Liver (tissue), 9 donors: ENCODE results near the gene CDC16. TPM values are rescaled to one million over a fixed set of nuclear protein-coding genes. Genes with fewer than 3 reads are reported as not detected.
A peak's percentile ranks its signal among the peaks of the same experiment; 100 is the strongest.

Source experiments
- DNase-seq: peaks from one replicate; pipeline ENCODE4 v3.0.0-alpha.2; 2017; ENCODE audit warnings: low spot score
- H3K27ac ChIP-seq, 2 donors: one replicate each; pipeline ENCODE4 v1.7.0; 2013; ENCODE audit warnings: inconsistent platforms in 2 of 2, low read length in 2 of 2, control low read depth in 1 of 2, low read depth in 1 of 2, mild to moderate bottlenecking in 1 of 2
- H3K27me3 ChIP-seq, 4 donors: one replicate each; pipeline versions ENCODE4 v1.6.1 to v1.7.0; 2013; ENCODE audit warnings: low read length in 3 of 4, inconsistent platforms in 1 of 4, mild to moderate bottlenecking in 1 of 4, moderate library complexity in 1 of 4; ENCODE audit not compliant: control insufficient read depth in 4 of 4, insufficient read depth in 4 of 4
- H3K36me3 ChIP-seq, 4 donors: one replicate each; pipeline versions ENCODE4 v1.6.1 to v1.7.0; 2013; ENCODE audit warnings: low read length in 3 of 4, mild to moderate bottlenecking in 3 of 4, low read depth in 1 of 4, moderate library complexity in 1 of 4; ENCODE audit not compliant: control insufficient read depth in 4 of 4, insufficient read depth in 3 of 4
- H3K4me1 ChIP-seq, 4 donors: one replicate each; pipeline versions ENCODE4 v1.6.1 to v1.7.0; 2013; ENCODE audit warnings: low read length in 3 of 4, mild to moderate bottlenecking in 3 of 4, moderate library complexity in 1 of 4; ENCODE audit not compliant: control insufficient read depth in 4 of 4, insufficient read depth in 4 of 4
- H3K4me3 ChIP-seq, 3 donors: one replicate each; pipeline versions ENCODE4 v1.6.1 to v1.7.0; 2013; ENCODE audit warnings: low read length in 3 of 3, control low read depth in 1 of 3, low read depth in 1 of 3, mild to moderate bottlenecking in 1 of 3
- H3K9ac ChIP-seq, 2 donors: one replicate each; pipeline ENCODE4 v1.7.0; 2013; ENCODE audit warnings: low read length in 2 of 2, mild to moderate bottlenecking in 2 of 2, moderate library complexity in 2 of 2, control low read depth in 1 of 2, low read depth in 1 of 2
- H3K9me3 ChIP-seq, 4 donors: one replicate each; pipeline versions ENCODE4 v1.6.1 to v1.7.0; 2013; ENCODE audit warnings: low read length in 3 of 4; ENCODE audit not compliant: control insufficient read depth in 4 of 4
- EGR1 ChIP-seq, 2 donors: IDR thresholded peaks; 2 replicates each; pipeline ENCODE4 v1.6.1; 2016 to 2018; ENCODE audit warnings: antibody characterized with exemption in 2 of 2, low read depth in 2 of 2
- FOXA1 ChIP-seq: IDR thresholded peaks from 2 replicates; pipeline ENCODE4 v1.6.1; 2016; ENCODE audit warnings: antibody characterized with exemption
- FOXA2 ChIP-seq: IDR thresholded peaks from 2 replicates; pipeline ENCODE4 v1.6.1; 2016; ENCODE audit warnings: antibody characterized with exemption
- NR2F2 ChIP-seq: IDR thresholded peaks from 2 replicates; pipeline ENCODE4 v1.6.1; 2016; ENCODE audit warnings: antibody characterized with exemption
- RXRA ChIP-seq, 2 donors: IDR thresholded peaks; 2 replicates each; pipeline ENCODE4 v1.6.1; 2017 to 2018; ENCODE audit warnings: antibody characterized with exemption in 2 of 2, mild to moderate bottlenecking in 1 of 2
- SP1 ChIP-seq: IDR thresholded peaks from 2 replicates; pipeline ENCODE4 v1.6.1; 2018; ENCODE audit warnings: antibody characterized with exemption, mild to moderate bottlenecking
- TAF1 ChIP-seq: conservative IDR thresholded peaks from 2 replicates; pipeline ENCODE4 v1.6.1; 2016; ENCODE audit warnings: antibody characterized with exemption, mild to moderate bottlenecking
- YY1 ChIP-seq: IDR thresholded peaks from 2 replicates; pipeline ENCODE4 v1.6.1; 2016; ENCODE audit warnings: antibody characterized with exemption, mild to moderate bottlenecking
- WGBS: extraction: QIAGEN DNeasy Blood & Tissue Kit; methylation state at CpG from one replicate; pipeline ENCODE4 v1.1.7; 2013; 5-methylcytosine and 5-hydroxymethylcytosine counted together
- polyA plus RNA-seq, 2 donors: library from polyadenylated mRNA; stranded (reverse) in 1 of 2; unstranded in 1 of 2; fragments of 200-250 nt in 1 of 2; fragments of >200 nt in 1 of 2; fragmentation: Nextera tagmentation in 1 of 2; extraction: Ambion mirVana in 1 of 2; gene quantifications; one replicate each; pipeline versions ENCODE4 v1.2.1 to v1.2.3, GENCODE V29; 2013 to 2015
- total RNA-seq, 2 donors: library from RNA; depleted of rRNA; stranded (reverse); fragments of >200 nt; gene quantifications; one replicate each; pipeline ENCODE4 v1.2.3, GENCODE V29; 2014
- TF ChIP-seq, protein P1 (sequence below): fragments of 150-350 bp; IDR thresholded peaks from 2 replicates; pipeline ENCODE4 v1.5.1; 2017; ENCODE audit warnings: improper control_type of control experiment, low read depth, low read length; ENCODE audit not compliant: missing input control
- TF ChIP-seq, protein P2 (sequence below): IDR thresholded peaks from 2 replicates; pipeline ENCODE4 v1.6.1; 2016; ENCODE audit warnings: antibody characterized with exemption, mild to moderate bottlenecking
- TF ChIP-seq, protein P3 (sequence below): IDR thresholded peaks from 2 replicates; pipeline ENCODE4 v1.6.1; 2016; ENCODE audit warnings: antibody characterized with exemption
- TF ChIP-seq, protein P4 (sequence below): IDR thresholded peaks from 2 replicates; pipeline ENCODE4 v1.6.1; 2016; ENCODE audit warnings: antibody characterized with exemption
- donor health status: healthy.
- donor health status: healthy.
- donor health status: healthy.
- donor health status: healthy.
- donor health status: healthy.

Gene CDC16
- total and polyA plus RNA-seq, 4 donors, result 23.0 to 38.7 (median 30.8) TPM

DNA sequence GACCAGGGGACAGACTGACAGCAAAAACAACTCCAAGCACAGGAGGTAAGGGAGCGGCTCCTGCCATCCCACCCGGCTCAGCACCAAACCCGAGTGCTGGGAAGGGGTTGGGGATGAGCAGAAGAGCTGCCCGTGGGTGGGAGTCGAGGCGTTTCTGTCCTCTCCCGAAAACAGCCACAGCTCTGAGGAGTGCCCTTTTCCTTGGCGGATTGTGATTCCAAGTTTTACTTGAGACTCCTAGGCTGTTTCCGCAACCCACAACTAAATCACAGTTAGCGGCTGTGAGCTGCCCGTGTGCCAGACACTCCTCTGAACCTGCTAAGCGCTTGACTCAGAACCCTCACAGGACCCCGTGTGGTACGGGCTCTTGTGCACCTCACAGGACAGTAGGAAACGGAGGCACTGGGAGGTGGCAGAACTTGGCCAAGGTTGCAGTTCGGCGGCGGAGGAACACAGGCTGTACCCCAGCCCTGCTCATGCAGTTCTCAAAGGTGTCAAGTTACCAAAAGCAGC is 34.2 kb upstream of the CDC16 start:
- no peaks in the 10 kb centered on the region for H3K36me3 ChIP-seq
- H3K27me3 ChIP-seq, result peaks cover 0 to 3% (median 0%) of the 10 kb centered on the region in 4 donors
- no peaks in the 10 kb centered on the region for H3K9me3 ChIP-seq
- no peak overlapping the region for H3K27ac ChIP-seq
- H3K4me3 ChIP-seq, result no peak overlapping the region
- no peaks in the 10 kb centered on the region for H3K4me1 ChIP-seq
- TF ChIP-seq, protein P1, sequence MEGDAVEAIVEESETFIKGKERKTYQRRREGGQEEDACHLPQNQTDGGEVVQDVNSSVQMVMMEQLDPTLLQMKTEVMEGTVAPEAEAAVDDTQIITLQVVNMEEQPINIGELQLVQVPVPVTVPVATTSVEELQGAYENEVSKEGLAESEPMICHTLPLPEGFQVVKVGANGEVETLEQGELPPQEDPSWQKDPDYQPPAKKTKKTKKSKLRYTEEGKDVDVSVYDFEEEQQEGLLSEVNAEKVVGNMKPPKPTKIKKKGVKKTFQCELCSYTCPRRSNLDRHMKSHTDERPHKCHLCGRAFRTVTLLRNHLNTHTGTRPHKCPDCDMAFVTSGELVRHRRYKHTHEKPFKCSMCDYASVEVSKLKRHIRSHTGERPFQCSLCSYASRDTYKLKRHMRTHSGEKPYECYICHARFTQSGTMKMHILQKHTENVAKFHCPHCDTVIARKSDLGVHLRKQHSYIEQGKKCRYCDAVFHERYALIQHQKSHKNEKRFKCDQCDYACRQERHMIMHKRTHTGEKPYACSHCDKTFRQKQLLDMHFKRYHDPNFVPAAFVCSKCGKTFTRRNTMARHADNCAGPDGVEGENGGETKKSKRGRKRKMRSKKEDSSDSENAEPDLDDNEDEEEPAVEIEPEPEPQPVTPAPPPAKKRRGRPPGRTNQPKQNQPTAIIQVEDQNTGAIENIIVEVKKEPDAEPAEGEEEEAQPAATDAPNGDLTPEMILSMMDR, result no peak
- TF ChIP-seq YY1, result no peak
- TF ChIP-seq FOXA1, result no peak
- TF ChIP-seq, protein P2, sequence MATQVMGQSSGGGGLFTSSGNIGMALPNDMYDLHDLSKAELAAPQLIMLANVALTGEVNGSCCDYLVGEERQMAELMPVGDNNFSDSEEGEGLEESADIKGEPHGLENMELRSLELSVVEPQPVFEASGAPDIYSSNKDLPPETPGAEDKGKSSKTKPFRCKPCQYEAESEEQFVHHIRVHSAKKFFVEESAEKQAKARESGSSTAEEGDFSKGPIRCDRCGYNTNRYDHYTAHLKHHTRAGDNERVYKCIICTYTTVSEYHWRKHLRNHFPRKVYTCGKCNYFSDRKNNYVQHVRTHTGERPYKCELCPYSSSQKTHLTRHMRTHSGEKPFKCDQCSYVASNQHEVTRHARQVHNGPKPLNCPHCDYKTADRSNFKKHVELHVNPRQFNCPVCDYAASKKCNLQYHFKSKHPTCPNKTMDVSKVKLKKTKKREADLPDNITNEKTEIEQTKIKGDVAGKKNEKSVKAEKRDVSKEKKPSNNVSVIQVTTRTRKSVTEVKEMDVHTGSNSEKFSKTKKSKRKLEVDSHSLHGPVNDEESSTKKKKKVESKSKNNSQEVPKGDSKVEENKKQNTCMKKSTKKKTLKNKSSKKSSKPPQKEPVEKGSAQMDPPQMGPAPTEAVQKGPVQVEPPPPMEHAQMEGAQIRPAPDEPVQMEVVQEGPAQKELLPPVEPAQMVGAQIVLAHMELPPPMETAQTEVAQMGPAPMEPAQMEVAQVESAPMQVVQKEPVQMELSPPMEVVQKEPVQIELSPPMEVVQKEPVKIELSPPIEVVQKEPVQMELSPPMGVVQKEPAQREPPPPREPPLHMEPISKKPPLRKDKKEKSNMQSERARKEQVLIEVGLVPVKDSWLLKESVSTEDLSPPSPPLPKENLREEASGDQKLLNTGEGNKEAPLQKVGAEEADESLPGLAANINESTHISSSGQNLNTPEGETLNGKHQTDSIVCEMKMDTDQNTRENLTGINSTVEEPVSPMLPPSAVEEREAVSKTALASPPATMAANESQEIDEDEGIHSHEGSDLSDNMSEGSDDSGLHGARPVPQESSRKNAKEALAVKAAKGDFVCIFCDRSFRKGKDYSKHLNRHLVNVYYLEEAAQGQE, result no peak
- DNase-seq, result no peak
- 54% methylated on average over 18 of the region's 18 CpGs for WGBS
- H3K9ac ChIP-seq, result no peak overlapping the region

DNA sequence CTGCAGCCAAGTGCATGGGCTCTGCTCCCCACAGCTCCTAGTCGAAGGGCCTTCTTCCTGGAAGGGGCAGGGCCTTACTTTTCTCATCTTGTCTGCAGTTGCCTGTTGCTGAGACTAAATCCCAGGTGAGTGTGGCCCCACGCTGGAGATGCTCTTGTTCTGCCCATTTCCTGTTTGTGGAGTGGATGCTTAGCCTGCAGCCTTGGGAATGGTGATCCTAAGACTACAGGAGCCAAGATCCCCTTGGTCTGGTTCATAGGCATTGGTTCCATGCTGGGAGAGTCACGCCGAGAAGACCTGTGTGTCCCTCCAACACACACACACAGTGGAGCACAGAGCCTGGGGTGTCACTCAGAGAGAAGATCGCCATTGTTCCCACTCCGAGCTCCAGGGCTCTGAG is 32.1 kb upstream of the CDC16 start:
- Histone ChIP-seq H3K27ac (no peak overlapping the region), H3K9ac (no peak overlapping the region), H3K9me3 (peaks cover 0 to 4% (median 2%) of the 10 kb centered on the region in 4 donors), H3K4me3 (no peak overlapping the region), H3K27me3 (peaks cover 0 to 3% (median 0%) of the 10 kb centered on the region in 4 donors), H3K36me3 (no peaks in the 10 kb centered on the region), H3K4me1 (no peaks in the 10 kb centered on the region)
- TF ChIP-seq, protein P3, sequence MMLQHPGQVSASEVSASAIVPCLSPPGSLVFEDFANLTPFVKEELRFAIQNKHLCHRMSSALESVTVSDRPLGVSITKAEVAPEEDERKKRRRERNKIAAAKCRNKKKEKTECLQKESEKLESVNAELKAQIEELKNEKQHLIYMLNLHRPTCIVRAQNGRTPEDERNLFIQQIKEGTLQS, result no peak
- DNase-seq, result no peak
- 68% methylated on average over 6 of the region's 6 CpGs for WGBS

DNA sequence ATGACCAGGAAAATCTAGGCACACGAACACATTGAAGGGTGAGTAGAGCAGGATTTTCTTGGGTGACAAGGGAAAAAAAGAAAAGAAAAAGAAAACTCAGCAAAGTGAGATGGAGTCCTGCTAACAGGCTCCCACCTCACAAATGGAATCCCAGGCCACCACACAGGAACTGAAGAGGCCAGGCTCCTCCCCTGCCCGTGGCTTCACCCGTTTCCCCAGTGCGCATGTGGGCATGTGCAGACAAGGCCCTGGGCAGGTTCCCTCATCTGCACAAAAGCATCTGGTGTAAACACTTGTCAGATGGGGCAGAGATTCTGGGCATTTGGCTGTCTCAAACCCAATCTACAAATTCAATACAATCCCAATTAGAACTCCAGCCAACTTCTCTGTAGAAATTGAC is 31.2 kb upstream of the CDC16 start:
- H3K9me3 ChIP-seq, result peaks cover 0 to 6% (median 2%) of the 10 kb centered on the region in 4 donors
- TF ChIP-seq EGR1 (IDR thresholded peaks at IDR 0.05; ENCODE audit: low read depth in 2 of 2) (no peak), SP1 (no peak), TAF1 (no peak), NR2F2 (no peak), RXRA (IDR thresholded peaks at IDR 0.05) (no peak), FOXA1 (no peak), FOXA2 (no peak)
- TF ChIP-seq, protein P2, result no peak
- TF ChIP-seq, protein P4, sequence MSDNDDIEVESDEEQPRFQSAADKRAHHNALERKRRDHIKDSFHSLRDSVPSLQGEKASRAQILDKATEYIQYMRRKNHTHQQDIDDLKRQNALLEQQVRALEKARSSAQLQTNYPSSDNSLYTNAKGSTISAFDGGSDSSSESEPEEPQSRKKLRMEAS, result no peak
- TF ChIP-seq, protein P3, result no peak
- 46% methylated on average over 4 of the region's 4 CpGs for WGBS
- H3K36me3 ChIP-seq, result no peaks in the 10 kb centered on the region
- no peak overlapping the region for H3K4me3 ChIP-seq
- no peaks in the 10 kb centered on the region for H3K4me1 ChIP-seq
- no peak overlapping the region for H3K27ac ChIP-seq
- H3K9ac ChIP-seq, result no peak overlapping the region
- DNase-seq, result peak; percentile 22
- peaks cover 0 to 3% (median 0%) of the 10 kb centered on the region in 4 donors for H3K27me3 ChIP-seq
